ENCODE results near the gene FAM174B.

GRCh38 chr15:92580521-92580920, 75.1 kb downstream of the FAM174B start:
- TF ChIP-seq TAF1 (IDR thresholded peaks at IDR 0.05; ENCODE audit: borderline replicate concordance, low read depth, low read length) (no peak), POLR2A (IDR thresholded peaks at IDR 0.05; ENCODE audit: low read depth, low read length) (no peak)

Measured in GM12892 (cell line).